Muscle layer of duodenum (tissue), 2 donors: Measurements from ENCODE around the gene SLC5A4.
"Not testable (repeated sequence)": the region's sequence is repeated elsewhere in the genome, so short reads cannot be mapped to it uniquely, and the experiment has no call there.

Source experiments
- H3K27ac ChIP-seq: one replicate; pipeline ENCODE4 v1.7.0; 2013; ENCODE audit warnings: mild to moderate bottlenecking, low read length
- H3K27me3 ChIP-seq: one replicate; pipeline ENCODE4 v1.7.0; 2013; ENCODE audit warnings: low read depth, mild to moderate bottlenecking, control low read depth, low read length
- H3K36me3 ChIP-seq, 2 donors: one replicate each; pipeline ENCODE4 v1.7.0; 2013; ENCODE audit warnings: low read length in 2 of 2, control low read depth in 1 of 2, mild to moderate bottlenecking in 1 of 2; ENCODE audit not compliant: insufficient read depth in 2 of 2, control insufficient read depth in 1 of 2
- H3K4me1 ChIP-seq, 2 donors: one replicate each; pipeline ENCODE4 v1.7.0; 2013; ENCODE audit warnings: low read length in 2 of 2, mild to moderate bottlenecking in 2 of 2, control low read depth in 1 of 2, moderate library complexity in 1 of 2; ENCODE audit not compliant: insufficient read depth in 2 of 2, control insufficient read depth in 1 of 2
- H3K4me3 ChIP-seq, 2 donors: one replicate each; pipeline ENCODE4 v1.7.0; 2013; ENCODE audit warnings: low read length in 2 of 2, low read depth in 1 of 2, mild to moderate bottlenecking in 1 of 2
- H3K9me3 ChIP-seq, 2 donors: one replicate each; pipeline ENCODE4 v1.7.0; 2013; ENCODE audit warnings: low read length in 2 of 2, control low read depth in 1 of 2, mild to moderate bottlenecking in 1 of 2; ENCODE audit not compliant: control insufficient read depth in 1 of 2
- donor health status: healthy.

SLC5A4 gene

DNA sequence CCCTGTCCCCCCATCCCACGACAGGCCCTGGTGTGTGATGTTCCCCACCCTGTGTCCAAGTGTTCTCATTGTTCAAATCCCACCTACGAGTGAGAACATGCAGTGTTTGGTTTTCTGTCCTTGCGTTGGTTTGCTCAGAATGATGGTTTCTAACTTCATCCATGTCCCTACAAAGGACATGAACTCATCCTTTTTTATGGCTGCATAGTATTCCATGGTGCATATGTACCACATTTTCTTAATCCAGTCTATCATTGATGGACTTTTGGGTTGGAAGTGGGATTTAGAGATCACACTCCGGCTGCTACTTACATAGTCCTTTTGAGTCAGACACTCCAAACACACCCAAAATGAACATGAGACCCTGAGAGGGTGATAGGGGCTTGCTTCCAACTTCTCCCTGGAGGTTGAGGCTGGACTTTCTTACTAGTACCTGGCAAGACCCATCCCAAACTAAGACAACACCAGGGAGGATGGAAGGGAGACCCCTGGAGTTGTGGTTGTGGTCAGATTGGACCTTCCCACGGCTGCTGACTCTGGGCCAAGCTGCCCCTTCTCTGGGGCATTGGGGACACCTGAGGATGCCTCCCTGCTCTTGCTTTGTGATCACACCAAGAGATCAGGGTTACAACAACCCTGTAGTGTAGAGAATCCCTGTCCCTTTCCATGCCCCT, 57.5 kb downstream of the SLC5A4 start:
- H3K27ac ChIP-seq, H3K4me1 ChIP-seq, H3K27me3 ChIP-seq, H3K4me3 ChIP-seq, H3K36me3 ChIP-seq, H3K9me3 ChIP-seq: not testable (repeated sequence)

GRCh38 chr22:32195900-32196299, 59.2 kb downstream of the SLC5A4 start:
- H3K27me3 ChIP-seq, H3K9me3 ChIP-seq, H3K27ac ChIP-seq, H3K4me3 ChIP-seq, H3K4me1 ChIP-seq, H3K36me3 ChIP-seq: not testable (repeated sequence)

GRCh38 chr22:32193346-32193745, 61.8 kb downstream of the SLC5A4 start:
- H3K4me3 ChIP-seq, H3K27ac ChIP-seq, H3K36me3 ChIP-seq, H3K27me3 ChIP-seq, H3K4me1 ChIP-seq, H3K9me3 ChIP-seq: not testable (repeated sequence)

DNA sequence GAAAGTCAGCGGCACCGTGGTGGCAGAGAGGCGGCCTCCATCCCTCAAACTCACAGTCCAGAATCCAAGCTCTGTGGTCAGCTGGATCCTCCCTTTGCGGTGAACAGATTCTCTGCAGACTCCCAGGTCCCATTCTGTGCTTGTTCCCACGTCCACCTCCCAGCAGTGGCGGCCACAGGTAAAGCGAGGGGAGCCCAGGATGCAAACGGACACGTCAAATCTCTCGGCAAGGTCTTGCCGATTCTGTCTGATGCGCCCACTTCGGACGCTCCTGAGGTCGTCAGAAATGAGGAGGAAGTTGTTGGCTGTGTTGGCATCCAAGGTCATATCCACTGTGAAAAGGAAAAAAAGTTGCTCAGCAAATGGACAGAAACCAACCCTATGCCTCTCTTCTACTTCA, 64.1 kb downstream of the SLC5A4 start:
- not testable (repeated sequence) for H3K4me3 ChIP-seq, H3K36me3 ChIP-seq, H3K27me3 ChIP-seq, H3K4me1 ChIP-seq, H3K27ac ChIP-seq, H3K9me3 ChIP-seq

- Histone ChIP-seq H3K4me3 (no peak overlapping the region), H3K36me3 (no peaks in the 10 kb centered on the region), H3K9me3 (no peaks in the 10 kb centered on the region), H3K4me1 (no peaks in the 10 kb centered on the region), H3K27ac (no peak overlapping the region), H3K27me3 (no peaks in the 10 kb centered on the region)
These were observed 69.3 kb downstream of the SLC5A4 start for GRCh38 chr22:32185821-32186220.

DNA sequence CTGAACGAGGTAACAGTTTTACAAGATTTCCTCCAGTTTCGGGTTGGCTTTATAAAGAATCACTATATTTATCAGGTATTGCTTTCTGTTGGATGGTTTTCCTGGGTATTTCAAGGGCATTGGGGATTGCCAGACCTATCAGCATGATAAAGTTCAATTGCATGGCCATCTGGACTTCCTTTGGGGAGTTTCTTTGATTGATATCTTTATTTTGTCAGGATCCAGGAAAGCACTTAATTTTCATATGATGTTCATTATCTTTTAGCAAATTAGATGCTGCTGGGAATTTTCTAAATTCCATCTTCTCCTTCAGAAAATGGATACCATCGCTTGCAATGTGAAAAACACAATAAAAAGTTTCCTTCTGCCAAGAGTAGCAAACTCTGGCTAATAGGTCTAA, 71.5 kb downstream of the SLC5A4 start:
- Histone ChIP-seq H3K36me3 (no peaks in the 10 kb centered on the region), H3K27me3 (no peaks in the 10 kb centered on the region), H3K9me3 (no peaks in the 10 kb centered on the region), H3K4me1 (no peaks in the 10 kb centered on the region), H3K27ac (no peak overlapping the region), H3K4me3 (no peak overlapping the region)

DNA sequence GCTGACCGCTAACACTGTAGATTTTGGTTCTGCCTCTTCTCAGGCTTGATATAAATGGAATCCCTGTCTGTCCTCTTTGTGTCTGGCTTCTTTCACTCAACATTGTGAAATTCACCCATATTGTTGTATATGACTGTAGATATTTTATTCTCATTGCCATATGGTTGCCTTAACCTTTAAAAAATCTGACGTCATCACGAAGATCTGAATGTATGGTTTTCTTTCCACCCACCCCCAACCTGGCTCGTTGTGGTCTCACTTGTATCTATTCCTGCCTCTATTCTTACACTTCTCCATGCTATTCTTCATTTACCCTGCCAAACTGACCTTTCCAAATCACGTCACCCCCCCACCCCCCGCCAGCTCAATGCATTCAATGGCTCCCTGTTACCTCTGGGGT, 74.1 kb downstream of the SLC5A4 start:
- no peaks in the 10 kb centered on the region for H3K36me3 ChIP-seq
- H3K27ac ChIP-seq = no peak overlapping the region
- H3K9me3 ChIP-seq = peaks cover 0 to 3% of the 10 kb centered on the region in 2 donors
- peaks cover 4% of the 10 kb centered on the region for H3K27me3 ChIP-seq
- no peak overlapping the region for H3K4me3 ChIP-seq
- H3K4me1 ChIP-seq = no peaks in the 10 kb centered on the region

DNA sequence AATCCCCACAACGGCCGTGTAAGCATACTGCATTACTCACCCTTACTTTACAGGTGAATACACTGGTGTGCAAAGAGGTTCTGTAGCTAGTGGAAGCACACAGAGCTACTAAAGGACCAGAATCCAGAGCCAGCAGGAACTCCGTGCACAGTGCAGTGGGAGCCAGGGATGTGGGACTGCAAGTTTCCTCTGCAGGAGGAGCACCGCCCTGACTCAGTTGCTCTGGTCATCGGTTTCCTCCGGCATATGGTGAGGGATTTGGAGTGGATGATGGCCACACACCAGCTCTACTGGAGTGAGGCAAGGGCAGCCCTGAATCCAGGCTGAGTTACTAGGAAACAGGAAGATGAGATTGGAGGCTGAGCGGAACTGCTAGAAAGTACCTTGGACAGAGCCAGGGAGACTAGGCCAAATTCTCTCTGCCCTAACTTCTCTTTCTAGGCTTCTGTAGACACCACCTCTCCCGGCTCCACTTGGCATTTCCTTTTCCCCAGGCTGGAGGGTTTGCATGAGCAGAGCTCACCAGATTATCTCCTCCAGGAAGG, 77.9 kb downstream of the SLC5A4 start:
- H3K27ac ChIP-seq = no peak overlapping the region
- peaks cover 7% of the 10 kb centered on the region for H3K27me3 ChIP-seq
- no peaks in the 10 kb centered on the region for H3K4me1 ChIP-seq

DNA sequence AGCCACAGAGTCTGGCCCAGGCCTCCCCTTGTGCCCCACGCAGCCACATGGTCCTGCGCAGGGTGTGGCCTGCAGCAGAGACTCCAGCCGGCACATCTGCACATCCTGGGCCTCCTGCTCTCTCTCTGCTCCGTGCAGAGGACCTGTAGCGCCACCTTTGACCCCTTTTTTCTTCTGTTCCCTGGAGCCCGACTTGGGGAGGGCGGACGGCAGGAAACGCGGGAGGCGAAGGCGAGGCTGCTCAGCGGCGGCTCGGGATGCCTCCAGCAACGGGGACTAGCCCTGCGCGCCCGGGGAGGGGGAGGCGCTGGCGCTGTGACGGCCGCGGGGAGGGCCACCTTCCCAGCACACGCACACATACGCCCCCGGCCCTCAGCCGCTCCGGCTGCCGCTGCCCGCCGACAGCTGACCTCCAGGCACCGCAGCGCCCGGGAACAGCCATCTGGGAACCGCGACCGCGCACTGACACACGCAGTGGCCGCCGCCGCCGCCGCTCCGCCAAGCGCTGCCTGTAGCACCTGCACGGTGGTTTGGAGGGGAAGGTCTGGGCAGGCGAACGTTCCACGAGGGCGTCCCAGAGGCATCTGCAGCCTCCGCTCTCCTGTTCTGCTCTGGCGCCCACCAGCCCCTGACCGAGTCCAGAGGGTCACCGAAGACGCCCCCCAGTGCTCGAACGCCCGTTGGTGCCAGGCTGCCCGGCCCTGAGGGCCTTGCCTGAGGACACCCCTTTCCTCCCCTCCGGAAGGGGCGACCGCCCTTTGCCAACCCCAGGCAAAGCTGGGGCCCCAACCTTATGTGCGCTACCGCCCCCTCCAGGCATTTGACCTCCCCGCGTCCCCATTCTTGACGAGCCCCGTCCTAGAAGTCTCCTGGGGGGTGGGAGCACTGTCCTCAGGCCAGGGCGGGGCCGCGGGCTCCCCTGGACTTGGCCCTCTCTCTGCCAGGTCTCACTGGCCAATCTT, 79.2 kb downstream of the SLC5A4 start:
- Histone ChIP-seq H3K9me3 (peaks cover 0 to 3% of the 10 kb centered on the region in 2 donors), H3K27ac (no peak overlapping the region), H3K4me3 (no peak overlapping the region), H3K4me1 (no peaks in the 10 kb centered on the region), H3K36me3 (no peaks in the 10 kb centered on the region), H3K27me3 (peaks cover 7% of the 10 kb centered on the region)

More for the DNA sequence above, 77.9 kb downstream of the SLC5A4 start:
- Histone ChIP-seq H3K36me3 (no peaks in the 10 kb centered on the region), H3K9me3 (peaks cover 0 to 3% of the 10 kb centered on the region in 2 donors), H3K4me3 (no peak overlapping the region)

GRCh38 chr22:32175115-32175514, 80.0 kb downstream of the SLC5A4 start:
- no peaks in the 10 kb centered on the region for H3K36me3 ChIP-seq
- H3K4me3 ChIP-seq = no peak overlapping the region
- peaks cover 0 to 3% of the 10 kb centered on the region in 2 donors for H3K9me3 ChIP-seq
- H3K27ac ChIP-seq = no peak overlapping the region
- no peaks in the 10 kb centered on the region for H3K4me1 ChIP-seq
- H3K27me3 ChIP-seq = peaks cover 7% of the 10 kb centered on the region
